EH (cell line): Measurements from ENCODE around the gene KLHL13.
"Not testable (repeated sequence)": the region's sequence is repeated elsewhere in the genome, so short reads cannot be mapped to it uniquely, and the experiment has no call there.

Source experiments
- DNase-seq: peaks from one replicate; pipeline ENCODE4 v3.0.0-alpha.2; 2015; ENCODE audit warnings: low read depth

Gene KLHL13

GRCh38 chrX:118074196-118074595, 42.4 kb downstream of the KLHL13 start:
- DNase-seq: no peak

- DNase-seq: no peak
Measured at GRCh38 chrX:118066867-118067515, 49.6 kb downstream of the KLHL13 start.

- no peak for DNase-seq
Measured at GRCh38 chrX:118062817-118063615, 53.6 kb downstream of the KLHL13 start.

GRCh38 chrX:118062048-118062789, 54.4 kb downstream of the KLHL13 start:
- DNase-seq: no peak

GRCh38 chrX:118058924-118059323, 57.7 kb downstream of the KLHL13 start:
- no peak for DNase-seq

- no peak for DNase-seq
Measured at GRCh38 chrX:118056870-118057269, 59.7 kb downstream of the KLHL13 start.

- DNase-seq: no peak
Measured at GRCh38 chrX:118049713-118050112, 66.9 kb downstream of the KLHL13 start.

GRCh38 chrX:118047446-118048186, 69.0 kb downstream of the KLHL13 start:
- DNase-seq: no peak

- DNase-seq: no peak
Measured at GRCh38 chrX:118039591-118039990, 77.0 kb downstream of the KLHL13 start.

- DNase-seq: no peak
Measured at GRCh38 chrX:118038614-118039365, 77.8 kb downstream of the KLHL13 start.

- DNase-seq: no peak
Measured at GRCh38 chrX:118026631-118027030, 90.0 kb downstream of the KLHL13 start.

GRCh38 chrX:118025226-118025625, 91.4 kb downstream of the KLHL13 start:
- no peak for DNase-seq

- DNase-seq: no peak
Measured at GRCh38 chrX:118024482-118024881, 92.1 kb downstream of the KLHL13 start.

- DNase-seq: no peak
Measured at GRCh38 chrX:118022753-118023152, 93.9 kb downstream of the KLHL13 start.

GRCh38 chrX:118016422-118016821, 100.2 kb downstream of the KLHL13 start:
- no peak for DNase-seq

GRCh38 chrX:118002417-118002816, 114.2 kb downstream of the KLHL13 start:
- DNase-seq: not testable (repeated sequence)

- DNase-seq: no peak
Measured at GRCh38 chrX:118000518-118000917, 116.1 kb downstream of the KLHL13 start.

- DNase-seq: no peak
Measured at GRCh38 chrX:117998171-117998570, 118.4 kb downstream of the KLHL13 start.

GRCh38 chrX:117996918-117997480, 119.6 kb downstream of the KLHL13 start:
- no peak for DNase-seq

GRCh38 chrX:117996408-117996807, 120.2 kb downstream of the KLHL13 start:
- no peak for DNase-seq

- no peak for DNase-seq
Measured at GRCh38 chrX:117995378-117995777, 121.2 kb downstream of the KLHL13 start.
